DND-41 (cell line): ENCODE results near the gene TSSK6.

Source experiments
- EZH2 ChIP-seq: IDR thresholded peaks from 3 replicates; pipeline ENCODE4 v1.6.1; 2012; ENCODE audit warnings: borderline replicate concordance, low read depth, mild to moderate bottlenecking, moderate library complexity, low read length, inconsistent platforms; ENCODE audit not compliant: severe bottlenecking
- TF ChIP-seq, protein P1 (sequence below): IDR thresholded peaks from 2 replicates; pipeline ENCODE4 v1.5.1; 2012; ENCODE audit warnings: borderline replicate concordance, low read length, moderate library complexity, mild to moderate bottlenecking; ENCODE audit not compliant: poor library complexity, severe bottlenecking; ENCODE audit errors: extremely low read depth

DNA sequence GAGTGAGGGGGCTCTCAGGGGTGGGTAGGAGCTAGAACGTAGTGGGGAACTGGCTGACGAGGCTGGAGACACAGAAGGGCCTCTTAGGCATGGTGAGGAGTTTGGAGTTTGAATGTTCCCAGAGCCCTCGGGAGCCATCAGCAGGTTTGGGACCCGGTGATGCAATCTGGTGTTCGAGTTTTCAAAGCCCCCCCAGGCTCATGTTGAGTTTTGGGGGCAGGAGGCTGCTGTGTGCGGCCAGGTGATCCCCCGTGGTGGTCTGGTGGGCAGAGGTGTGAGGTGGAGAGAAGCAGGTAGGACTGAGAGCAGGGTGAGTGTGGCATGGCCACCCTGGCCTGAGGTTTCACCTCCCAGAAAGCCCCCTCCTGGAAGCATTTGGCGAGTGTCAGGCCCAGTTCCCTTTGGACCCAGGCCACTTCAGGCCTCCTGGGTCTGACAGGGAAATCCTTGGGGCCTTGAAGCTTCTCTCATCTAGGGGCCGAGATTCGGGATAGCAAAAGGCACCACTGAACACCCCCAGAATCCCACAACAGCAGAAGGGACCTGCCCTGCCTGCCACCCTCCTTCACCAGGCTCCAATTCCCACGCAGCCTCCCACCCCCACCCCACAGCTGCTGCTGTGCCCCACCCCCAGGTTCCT, 14.6 kb upstream of the TSSK6 start:
- TF ChIP-seq, protein P1, sequence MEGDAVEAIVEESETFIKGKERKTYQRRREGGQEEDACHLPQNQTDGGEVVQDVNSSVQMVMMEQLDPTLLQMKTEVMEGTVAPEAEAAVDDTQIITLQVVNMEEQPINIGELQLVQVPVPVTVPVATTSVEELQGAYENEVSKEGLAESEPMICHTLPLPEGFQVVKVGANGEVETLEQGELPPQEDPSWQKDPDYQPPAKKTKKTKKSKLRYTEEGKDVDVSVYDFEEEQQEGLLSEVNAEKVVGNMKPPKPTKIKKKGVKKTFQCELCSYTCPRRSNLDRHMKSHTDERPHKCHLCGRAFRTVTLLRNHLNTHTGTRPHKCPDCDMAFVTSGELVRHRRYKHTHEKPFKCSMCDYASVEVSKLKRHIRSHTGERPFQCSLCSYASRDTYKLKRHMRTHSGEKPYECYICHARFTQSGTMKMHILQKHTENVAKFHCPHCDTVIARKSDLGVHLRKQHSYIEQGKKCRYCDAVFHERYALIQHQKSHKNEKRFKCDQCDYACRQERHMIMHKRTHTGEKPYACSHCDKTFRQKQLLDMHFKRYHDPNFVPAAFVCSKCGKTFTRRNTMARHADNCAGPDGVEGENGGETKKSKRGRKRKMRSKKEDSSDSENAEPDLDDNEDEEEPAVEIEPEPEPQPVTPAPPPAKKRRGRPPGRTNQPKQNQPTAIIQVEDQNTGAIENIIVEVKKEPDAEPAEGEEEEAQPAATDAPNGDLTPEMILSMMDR = no peak
- TF ChIP-seq EZH2 = no peak
